ENCODE results near the gene SLC9A3.

SLC9A3 gene

DNA sequence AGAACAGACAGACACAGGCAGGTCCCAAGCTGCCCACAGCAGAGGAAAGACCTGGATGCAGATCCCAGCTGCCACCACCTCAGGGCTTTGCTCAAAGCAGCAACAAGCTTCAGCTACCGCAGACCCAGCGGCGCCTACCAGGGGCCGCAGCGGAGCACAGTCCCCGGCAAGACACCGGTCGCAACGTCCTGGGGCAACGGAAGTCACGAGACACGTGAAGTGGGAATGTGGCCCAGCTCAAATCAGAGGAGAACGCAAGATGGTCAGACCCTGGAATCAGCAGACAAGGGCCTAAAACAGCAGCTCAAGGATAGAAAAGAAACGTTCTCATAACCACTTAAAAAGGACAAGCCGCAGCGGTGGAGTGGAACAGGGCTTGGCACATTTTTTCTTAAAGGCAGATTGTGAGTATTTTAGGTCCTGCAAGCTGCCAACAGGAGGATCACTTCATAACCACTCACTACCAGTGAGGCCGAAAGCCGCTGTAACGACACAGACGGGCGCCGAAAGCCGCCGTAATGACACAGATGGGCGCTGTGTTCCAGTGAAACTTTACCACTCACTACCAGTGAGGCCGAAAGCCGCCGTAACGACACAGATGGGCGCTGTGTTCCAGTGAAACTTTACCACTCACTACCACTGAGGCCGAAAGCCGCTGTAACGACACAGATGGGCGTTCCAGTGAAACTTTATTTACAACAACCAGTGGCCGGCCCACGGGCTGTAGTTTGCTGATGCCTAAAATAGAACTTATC lies 21.7 kb downstream of the SLC9A3 start:
- DNase-seq, result no peak

DNA sequence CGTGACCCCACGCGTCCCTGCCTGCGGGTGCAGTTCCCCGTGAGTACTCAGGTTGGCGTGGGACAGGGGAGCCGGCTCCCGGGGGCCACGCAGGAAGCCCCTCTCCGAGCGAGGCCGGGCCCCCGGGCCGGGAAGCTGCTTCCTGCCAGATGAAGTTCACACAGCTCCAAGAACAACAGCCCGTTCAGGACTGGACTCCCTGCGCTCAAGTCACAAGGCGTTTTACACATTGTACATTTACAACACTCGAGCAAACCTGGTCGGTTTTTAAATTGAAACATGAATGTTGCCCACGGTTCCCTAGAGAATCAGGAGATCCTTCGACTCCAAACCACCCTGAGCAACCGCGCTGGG lies 22.4 kb downstream of the SLC9A3 start:
- no peak for DNase-seq

DNA sequence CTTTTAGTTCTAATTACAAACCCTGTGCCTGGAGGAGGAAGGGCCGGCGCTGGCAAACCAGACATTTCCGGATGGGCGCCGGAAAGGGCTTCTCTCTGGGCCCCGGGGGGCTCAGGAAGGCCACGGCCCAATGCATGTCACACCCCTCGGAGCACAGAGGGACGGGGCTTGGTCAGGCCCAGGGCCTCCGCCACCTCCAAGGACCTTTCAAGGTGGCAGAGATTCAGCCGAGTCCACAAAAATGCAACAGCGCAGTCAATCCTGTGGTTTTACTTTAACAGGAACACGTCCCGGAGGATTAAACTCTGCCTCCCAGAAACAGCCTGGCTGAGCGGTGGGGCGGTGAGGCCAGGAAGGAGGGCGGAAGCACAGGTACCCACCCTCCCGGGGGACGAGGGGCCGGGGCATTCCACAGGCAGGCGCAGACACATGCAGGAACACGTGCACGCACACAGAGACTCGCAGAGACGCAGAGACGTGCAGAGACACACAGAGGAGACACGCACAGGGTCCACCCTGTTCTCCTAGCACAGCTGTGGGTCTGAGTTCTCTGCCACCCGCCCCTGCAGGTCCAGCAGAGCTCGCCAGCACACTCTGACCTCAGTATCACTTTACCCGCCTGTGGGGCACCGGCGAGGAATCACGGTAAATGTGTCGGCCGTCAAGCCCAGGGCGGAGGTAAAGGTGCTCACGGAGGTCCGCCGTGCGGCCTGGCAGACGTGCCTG lies 23.0 kb downstream of the SLC9A3 start:
- no peak for DNase-seq

DNA sequence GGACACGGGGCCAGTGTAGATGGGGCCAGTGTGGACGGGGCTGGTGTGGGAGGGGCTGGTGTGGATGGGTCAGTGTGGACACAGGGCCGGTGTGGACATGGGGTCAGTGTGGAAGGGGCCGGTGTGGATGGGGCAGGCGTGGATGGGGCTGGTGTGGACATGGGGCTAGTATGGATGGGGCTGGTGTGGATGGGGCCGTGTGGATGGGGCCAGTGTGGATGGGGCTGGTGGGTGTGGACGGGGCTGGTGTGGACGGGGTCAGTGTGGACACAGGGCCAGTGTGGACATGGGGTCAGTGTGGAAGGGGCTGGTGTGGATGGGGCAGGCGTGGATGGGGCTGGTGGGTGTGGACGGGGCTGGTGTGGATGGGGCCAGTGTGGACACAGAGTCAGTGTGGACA lies 23.8 kb downstream of the SLC9A3 start:
- DNase-seq, result no peak

DNA sequence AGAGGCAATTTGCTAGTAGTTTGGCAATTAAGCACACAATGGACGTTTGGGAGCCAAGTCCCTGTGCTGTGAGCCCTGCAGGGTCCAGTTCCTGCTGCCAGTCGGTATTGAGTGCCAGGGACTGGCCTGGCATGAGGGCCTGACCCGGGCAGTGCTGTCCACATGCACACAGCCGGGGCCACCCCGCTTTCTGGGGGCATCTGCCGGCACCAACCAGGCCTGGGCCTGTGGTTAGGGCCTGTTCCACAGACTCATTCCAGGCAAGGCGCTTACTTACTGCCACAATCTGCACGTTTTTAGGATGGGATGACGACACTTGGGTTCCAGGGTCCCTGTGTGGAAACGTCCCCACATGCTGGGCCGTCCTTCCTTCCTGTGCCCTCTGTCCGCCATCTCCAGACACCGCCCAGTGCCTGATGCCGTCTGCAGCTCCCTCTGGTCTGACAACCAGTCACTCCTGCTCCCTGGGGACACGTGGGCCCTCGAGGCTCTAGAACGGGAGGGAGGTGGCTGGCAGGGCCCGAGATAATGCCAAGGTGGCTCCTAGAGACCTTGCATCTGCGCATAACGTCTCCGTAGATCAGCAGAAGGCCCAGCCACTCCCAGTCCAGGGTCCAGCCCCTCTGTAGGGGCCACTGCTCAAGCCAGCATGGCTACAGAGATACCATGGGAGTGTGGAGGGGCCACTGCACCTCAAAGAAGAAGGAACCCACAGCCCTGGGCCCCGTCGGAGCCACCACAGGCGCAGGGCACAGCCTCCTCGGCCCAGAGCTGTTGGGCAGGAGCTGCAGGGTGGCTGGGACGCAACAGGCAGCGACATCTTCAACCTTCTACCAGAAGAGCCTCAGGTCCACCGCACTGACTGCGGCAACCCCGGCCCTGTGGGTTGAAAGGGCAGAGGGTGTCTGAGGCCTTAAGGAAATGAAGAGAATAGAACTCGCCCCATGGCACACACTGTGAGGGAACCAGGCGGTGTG lies 24.7 kb downstream of the SLC9A3 start:
- DNase-seq, result no peak

DNA sequence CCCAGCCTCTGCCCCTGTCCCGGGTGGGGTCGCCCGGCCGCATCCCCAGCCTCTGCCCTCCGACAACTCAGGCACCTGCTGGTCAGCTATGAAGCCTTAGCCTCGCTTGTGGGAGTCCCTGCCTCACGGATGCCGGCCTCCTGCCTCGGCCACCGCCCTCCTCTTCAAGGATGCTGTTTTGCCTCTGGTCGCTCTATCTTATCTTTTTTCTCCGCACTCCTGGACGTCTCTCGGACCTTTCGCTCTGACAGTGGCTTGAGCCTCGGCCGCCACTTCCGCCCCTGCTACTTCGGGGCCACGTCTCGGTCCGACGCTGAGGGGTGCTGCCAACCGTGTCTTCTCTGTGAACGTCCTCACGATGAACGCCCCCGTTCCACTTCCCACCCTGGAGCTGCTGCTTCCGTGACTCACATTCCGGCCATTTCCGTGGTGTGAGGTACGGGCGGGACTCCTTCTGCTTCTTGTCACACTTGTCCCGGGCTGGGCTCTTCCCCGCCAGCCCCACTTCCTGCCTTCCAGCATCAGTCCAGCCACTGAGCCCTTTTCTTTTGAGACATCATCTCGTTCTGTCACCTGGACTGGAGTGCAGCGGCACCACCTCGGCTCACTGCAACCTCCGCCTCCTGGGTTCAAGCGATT lies 26.3 kb downstream of the SLC9A3 start:
- DNase-seq, result no peak

DNA sequence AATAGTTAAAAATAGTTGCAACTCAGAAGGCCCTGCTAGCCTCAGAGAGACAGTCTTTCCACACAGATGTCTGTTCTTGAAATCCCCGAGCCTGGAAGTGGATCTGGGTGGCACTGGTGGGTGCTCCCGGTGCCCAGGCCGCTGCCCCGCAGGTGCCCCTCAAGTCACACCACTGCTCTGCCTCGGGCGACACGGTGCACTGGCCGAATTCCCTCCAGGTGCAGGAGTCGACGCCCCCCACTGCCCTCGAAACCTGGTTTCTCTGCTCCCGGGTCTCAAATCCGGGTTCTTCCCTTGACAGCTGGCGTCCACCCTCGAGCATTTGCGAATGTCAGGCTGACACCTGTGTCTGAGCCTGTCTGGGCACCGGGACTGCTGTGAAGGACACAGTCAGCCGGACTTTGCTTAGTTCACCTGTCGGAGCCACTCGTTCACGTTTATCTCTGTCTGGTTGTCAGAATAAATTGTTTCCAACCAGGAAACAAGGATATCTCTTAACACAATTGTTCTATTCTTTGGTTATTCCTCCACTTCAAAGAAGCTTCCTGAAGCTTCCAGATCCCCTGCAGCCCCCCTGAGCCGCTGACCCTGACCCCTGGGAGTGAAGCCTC lies 27.1 kb downstream of the SLC9A3 start:
- no peak for DNase-seq

DNA sequence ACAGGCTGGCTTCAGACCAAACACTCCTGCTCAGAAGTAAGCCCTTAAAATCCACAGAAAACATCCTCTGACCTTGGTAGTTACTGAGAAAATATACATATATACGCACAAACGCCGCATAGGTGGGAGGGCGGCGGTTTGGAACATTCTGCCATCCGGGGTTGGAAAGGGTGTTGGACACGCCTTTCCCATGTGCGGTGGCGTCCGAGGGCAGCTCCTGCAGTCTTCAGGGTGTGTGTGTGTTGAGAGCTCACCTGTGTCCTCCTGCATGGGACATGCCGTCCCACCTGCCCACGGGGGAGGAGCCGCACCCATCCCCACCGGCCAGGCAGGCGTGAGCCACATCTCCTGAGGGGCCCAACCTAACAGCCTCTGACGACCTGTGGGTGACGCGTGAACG lies 28.2 kb downstream of the SLC9A3 start:
- no peak for DNase-seq

DNA sequence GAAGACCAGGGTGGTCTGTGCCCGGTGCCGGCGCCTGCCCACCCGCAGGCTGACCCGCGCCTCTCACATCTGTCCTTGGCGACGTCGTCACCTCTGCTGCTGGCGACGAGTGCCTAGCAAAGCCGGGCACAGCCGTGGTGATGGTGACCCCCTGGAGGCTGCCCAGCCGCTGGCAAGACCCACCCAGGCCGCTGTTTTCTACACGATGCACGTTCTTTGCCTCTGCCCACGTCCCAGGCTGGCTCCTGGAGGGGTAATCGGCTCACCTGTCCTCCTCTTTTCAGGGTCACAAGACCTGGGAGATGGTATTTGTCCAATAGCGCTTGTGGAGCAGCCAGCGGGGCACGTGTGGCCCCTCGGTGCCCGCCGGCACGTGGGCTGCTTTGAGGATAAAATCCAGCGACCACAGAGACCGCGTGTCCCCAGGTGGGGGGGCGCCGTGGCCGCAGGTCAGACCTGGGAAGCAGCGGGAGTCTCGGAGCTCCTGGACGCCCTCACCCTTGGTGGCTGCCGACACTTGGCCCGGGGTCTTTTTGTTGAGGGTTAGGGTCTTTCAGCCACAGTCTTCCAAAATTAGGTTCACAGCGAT lies 29.5 kb downstream of the SLC9A3 start:
- DNase-seq, result no peak

DNA sequence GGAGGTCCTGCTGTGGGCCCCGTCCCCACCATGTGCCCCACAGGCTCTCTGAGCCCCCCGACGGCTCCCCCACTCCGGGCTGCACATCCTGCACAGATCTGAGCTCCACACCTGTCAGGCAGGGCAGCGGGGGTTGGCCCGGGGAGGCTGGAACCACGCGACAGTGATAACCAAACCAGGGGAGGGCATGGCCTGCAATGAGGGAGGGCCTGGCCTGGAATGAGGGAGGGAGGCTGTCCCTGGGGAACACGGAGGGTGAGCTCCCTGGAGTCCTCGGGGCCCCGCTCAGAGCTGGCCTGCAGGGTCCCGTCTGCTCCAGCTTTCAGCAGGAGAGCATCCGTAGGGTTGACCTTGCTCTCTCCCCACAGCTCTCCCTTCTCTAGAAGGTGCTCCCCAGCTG lies 30.5 kb downstream of the SLC9A3 start:
- no peak for DNase-seq

DNA sequence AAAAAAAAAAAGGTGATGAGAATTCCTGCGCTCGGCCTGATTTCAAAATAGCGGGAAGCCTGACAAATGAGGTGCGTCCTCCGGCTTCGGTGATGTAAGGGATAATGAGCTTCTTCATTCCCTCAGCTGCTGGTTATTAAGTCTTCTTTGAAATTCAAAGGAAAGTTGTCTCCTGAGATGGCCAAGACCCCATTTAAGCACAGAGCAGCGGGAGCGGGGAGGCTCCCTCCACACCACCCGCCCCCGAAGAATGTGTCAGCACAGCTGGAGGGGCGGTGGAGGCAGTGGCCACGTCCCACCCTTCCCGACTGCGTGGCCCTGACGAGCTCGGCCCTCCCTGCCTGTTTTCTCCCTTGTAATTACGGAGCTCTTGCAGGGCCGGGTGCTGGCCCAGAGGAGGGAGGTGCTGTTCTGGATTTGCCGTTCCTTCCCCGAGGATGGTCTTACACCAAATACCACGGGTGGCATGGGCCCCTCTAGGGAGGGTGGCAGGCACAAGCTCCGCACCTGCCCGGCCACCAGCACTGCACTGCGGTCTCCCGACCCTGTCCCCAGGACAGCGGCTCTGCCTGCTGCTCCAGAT lies 31.0 kb downstream of the SLC9A3 start:
- DNase-seq, result no peak

DNA sequence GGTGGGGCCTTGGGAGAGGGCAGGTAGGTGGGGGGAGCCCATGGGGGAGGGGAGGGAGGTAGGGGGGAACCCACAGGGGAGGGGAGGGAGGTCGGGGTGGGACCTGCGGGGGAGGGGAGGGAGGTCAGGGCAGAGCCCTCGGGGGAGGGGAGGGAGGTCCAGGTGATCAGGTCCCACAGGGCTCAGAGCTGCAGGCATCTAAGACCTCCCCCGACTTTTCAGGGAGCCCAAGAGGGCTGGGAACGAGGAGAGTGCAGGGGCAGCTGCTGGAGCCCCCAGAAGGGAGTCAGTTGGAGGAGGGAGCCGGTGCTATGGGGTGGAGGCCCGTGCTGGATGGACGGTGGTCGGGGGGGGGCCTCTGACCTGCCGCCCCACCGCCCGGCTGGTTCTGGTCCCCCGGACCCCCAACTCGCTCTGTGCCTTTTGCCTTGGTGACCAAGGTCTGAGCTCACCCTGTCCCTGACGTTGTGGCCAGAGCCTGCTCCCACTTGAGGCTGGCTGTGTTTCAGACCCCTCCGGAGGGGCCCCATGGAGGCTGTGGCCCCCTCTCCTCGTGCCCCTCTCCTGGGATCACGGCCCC lies 31.8 kb downstream of the SLC9A3 start:
- DNase-seq, result no peak

DNA sequence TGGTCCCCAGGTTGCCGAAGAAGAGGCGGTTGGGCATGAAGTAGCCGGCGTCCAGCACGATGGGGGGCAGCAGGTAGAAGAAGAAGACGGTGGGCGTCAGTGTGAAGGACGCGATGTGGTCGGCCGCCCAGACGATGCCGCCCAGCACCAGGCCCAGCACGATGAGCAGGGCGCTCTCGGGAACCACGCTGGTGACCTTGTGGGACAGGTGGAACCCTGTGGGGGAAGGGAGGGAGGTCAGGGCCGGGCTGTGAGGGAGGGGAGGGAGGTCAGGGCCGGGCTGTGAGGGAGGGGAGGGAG lies 32.4 kb downstream of the SLC9A3 start:
- no peak for DNase-seq

DNA sequence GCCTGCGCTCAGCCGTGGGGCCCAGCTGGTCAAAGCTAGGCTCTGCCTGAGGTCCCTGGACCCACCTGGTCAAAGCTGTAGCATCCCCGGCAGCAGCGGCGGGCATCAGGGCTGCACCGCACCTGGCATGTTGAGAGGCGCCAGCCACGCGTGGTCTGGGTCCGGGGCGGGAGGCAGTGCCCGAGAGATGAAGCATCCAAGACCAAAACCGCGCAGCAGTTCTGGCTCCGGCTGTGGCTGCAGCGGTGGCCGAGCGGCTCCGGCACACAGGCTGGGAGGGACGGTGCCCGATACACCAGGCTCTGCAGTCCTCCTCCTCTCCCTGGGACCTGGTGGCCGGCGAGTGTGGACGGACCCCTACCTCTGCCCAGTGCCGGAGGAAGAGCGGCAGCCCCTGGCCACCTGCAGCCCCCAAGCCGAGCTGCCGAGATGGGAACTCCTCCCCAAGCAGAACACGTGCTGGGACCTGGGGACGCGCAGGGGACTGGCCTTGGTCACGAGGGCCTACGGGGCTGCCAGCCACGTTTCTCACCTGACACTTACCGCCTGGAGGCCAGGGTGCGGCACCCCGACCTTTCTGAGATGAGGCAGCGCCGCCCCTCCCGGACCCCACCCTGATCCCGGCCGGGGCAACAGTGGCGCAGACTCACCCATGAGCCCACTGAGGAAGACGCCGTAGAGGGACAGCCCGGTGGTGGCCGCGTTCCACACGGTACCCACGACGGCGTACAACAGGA lies 33.0 kb downstream of the SLC9A3 start:
- DNase-seq, result no peak

DNA sequence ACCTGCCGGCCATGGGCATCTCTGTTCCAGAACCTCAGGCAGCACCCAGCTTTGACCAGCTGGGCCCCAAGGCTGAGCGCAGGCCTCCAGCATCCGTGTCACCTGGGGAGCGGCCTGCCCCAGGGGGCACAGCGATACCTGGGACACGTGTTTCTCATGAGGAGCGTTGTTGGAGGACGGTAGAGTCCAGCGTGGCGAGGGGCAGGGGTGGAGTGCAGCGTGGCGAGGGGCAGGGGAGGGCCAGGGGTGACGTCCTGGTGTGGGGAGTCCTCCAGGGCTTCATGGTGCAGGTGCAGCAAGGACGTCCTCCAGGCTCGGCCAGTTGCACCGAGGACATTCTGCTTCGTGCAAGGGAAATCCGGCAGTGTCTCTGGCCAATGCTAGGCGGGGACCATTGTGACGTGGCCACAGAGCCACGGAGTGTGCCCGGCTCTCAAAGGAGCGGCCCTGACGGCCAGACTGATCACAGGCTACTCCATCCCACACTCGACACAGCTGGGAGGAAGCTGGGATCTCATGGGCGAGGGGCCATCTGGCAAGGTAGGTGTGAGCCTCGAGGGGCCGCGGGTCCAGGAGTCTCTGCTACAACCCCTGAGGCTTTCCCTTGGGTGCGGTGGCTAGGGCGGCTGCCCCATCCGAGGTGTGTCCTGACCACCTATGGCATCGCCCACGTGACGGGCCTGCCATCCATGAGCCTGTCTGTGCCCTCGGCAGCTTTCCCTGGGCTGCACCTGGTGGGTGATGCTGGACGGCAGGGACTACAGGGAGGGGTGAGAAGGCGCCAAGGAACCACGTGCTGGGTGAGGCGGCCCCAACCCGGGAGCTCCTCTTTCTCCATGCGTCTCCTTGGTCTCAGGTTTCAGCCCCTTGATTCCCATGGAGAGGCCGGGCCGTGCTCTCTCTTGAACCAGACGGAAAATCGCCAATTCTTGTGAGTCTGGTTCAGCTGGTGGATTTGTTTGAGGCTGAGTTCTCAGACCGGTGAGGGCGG lies 33.8 kb downstream of the SLC9A3 start:
- no peak for DNase-seq

DNA sequence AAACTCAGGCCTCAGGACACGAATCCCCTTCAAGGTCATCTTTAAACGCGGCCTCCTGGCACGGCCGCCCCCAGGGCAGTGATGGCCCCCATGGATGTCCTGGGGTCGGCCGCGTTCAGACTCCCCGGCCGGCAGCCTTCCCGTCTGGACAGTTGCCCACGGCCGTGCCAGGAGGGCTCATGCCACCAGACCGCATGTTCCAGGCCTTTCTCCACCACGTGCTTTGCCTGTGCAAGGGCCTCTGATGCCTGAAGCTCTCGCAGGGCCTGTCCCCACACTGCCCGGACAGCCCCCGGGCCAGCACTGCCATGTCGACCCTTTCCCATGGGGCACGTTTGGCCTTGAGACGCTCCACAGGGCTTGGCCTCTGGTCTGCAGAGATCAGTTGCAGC lies 34.6 kb downstream of the SLC9A3 start:
- no peak for DNase-seq

DNA sequence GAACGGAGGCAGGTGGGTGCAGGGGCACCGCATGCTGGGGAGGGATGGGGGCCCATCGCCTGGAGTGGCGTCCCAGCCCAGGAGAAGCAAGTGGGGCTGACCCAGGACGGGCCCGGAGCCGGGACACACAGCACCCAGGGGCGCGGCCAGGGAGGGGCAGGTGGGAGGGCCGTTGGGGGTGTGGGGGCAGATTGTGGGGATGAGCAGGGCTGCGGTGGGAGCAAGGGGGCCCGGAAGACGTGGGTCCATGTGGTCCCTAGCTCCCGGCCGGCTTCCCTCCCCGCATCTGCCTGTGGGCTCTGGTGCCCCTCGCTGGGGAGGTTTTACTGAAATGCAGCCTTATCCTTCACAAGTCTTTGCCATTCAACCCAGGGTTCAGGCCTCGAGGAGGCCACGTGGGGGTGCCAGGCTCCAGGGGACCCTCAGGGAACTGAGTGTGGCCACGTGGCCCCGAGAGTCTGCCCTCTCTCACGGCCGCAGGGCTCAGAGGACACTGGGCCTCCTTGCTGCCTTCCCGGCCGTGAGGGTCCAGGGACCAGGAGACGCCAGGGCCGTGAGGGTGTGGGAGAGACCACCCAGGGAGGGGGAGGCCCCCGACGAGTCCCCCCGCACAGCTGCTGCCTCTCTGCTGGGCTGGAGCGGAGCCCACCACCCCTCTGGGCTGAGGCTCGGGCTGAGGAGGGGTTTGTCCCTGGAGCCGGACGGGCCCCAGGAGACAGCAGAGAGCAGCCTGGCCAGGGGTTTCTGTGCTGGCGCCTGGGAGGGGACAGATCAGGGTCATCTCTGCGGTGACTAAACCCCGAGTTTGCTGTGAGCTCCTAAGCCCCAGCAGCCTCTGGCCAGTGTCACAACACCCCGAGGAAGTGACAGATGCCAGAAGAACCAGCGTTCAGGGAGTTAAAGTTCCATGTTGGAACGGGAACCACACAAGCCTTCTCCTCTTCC lies 35.2 kb downstream of the SLC9A3 start:
- DNase-seq, result no peak

DNA sequence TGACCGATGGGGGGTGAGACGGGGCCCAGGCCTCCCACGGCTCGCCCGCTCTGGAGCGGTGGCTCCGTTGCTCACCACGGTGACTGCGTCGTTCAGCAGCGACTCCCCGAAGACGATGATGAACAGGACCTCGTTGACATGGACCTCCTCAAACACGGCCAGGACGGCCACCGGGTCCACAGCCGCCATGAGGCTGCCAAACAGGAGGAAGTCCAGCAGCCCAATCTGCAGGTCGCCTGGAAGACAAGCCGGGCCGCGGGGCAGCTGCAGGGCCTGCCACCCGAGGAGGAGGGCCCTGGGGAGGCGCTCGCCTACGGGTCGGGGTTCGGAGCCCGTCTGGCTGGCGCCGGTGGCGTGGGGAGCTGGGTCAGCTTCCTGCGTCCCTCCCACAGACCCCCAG lies 36.0 kb downstream of the SLC9A3 start:
- DNase-seq, result no peak

All from SW 1271 (cell line).